H9 (cell line): ENCODE results near the gene GPC6. TPM values are rescaled to one million over a fixed set of nuclear protein-coding genes. Genes with fewer than 3 reads are reported as not detected.

ENCODE experiments used
- DNase-seq: peaks from one replicate; pipeline ENCODE4 v3.0.0-alpha.2; 2017
- H2AFZ ChIP-seq: one replicate; pipeline ENCODE4 v1.6.1; 2013; ENCODE audit warnings: mild to moderate bottlenecking, low read length, control low read depth, moderate library complexity
- H2AK5ac ChIP-seq: 2 replicates; pipeline ENCODE4 v1.6.1; 2013; ENCODE audit warnings: low read length, control low read depth, mixed read lengths; ENCODE audit not compliant: insufficient read length
- H2BK120ac ChIP-seq: one replicate; pipeline ENCODE4 v1.6.1; 2013; ENCODE audit warnings: low read depth, mild to moderate bottlenecking, low read length, control low read depth, inconsistent platforms; ENCODE audit not compliant: poor library complexity, severe bottlenecking
- H2BK12ac ChIP-seq: 2 replicates; pipeline ENCODE4 v1.6.1; 2013; ENCODE audit warnings: low read length, control low read depth, mixed read lengths, low read depth; ENCODE audit not compliant: insufficient read length
- H2BK15ac ChIP-seq: 2 replicates; pipeline ENCODE4 v1.6.1; 2013; ENCODE audit warnings: low read depth, low read length, control low read depth
- H2BK20ac ChIP-seq: one replicate; pipeline ENCODE4 v1.6.1; 2013; ENCODE audit warnings: low read depth, mild to moderate bottlenecking, low read length, control low read depth, inconsistent platforms; ENCODE audit not compliant: poor library complexity, severe bottlenecking
- H2BK5ac ChIP-seq: 2 replicates; pipeline ENCODE4 v1.6.1; 2013; ENCODE audit warnings: low read length, control low read depth, mixed read lengths; ENCODE audit not compliant: insufficient read length
- H3K14ac ChIP-seq: 2 replicates; pipeline ENCODE4 v1.6.1; 2013; ENCODE audit warnings: low read length, control low read depth; ENCODE audit not compliant: insufficient read depth
- H3K18ac ChIP-seq: 2 replicates; pipeline ENCODE4 v1.6.1; 2013; ENCODE audit warnings: low read depth, mild to moderate bottlenecking, mixed read lengths, low read length, control low read depth; ENCODE audit not compliant: insufficient read length
- H3K23ac ChIP-seq: 2 replicates; pipeline ENCODE4 v1.6.1; 2013; ENCODE audit warnings: low read length, control low read depth, mixed read lengths, low read depth; ENCODE audit not compliant: insufficient read length
- H3K23me2 ChIP-seq: 2 replicates; pipeline ENCODE4 v1.6.1; 2013; ENCODE audit warnings: low read depth, mild to moderate bottlenecking, mixed read lengths, low read length, control low read depth; ENCODE audit not compliant: insufficient read length, poor library complexity, severe bottlenecking
- H3K27ac ChIP-seq: 2 replicates; pipeline ENCODE4 v1.5.1; 2013; ENCODE audit warnings: low read length, control low read depth, mixed read lengths, low read depth; ENCODE audit not compliant: insufficient read length
- H3K27me3 ChIP-seq: 2 replicates; pipeline ENCODE4 v1.6.1; 2013; ENCODE audit warnings: low read length, control low read depth, inconsistent platforms; ENCODE audit not compliant: insufficient read depth
- H3K4ac ChIP-seq: 2 replicates; pipeline ENCODE4 v1.6.1; 2013; ENCODE audit warnings: low read depth, mild to moderate bottlenecking, control low read depth, inconsistent platforms, low read length, moderate library complexity
- H3K4me1 ChIP-seq: 2 replicates; pipeline ENCODE4 v1.6.1; 2013; ENCODE audit warnings: low read length, control low read depth, inconsistent platforms; ENCODE audit not compliant: insufficient read depth
- H3K4me2 ChIP-seq: 2 replicates; pipeline ENCODE4 v1.6.1; 2013; ENCODE audit warnings: low read length, control low read depth, mixed read lengths; ENCODE audit not compliant: insufficient read length, insufficient read depth
- H3K56ac ChIP-seq: 2 replicates; pipeline ENCODE4 v1.6.1; 2013; ENCODE audit warnings: low read depth, mild to moderate bottlenecking, mixed read lengths, low read length, control low read depth; ENCODE audit not compliant: insufficient read length
- H3K79me1 ChIP-seq: 2 replicates; pipeline ENCODE4 v1.6.1; 2013; ENCODE audit warnings: low read depth, mild to moderate bottlenecking, moderate library complexity, low read length, control low read depth, inconsistent platforms; ENCODE audit not compliant: insufficient read depth, poor library complexity, severe bottlenecking
- H3K79me2 ChIP-seq: 2 replicates; pipeline ENCODE4 v1.6.1; 2013; ENCODE audit warnings: low read length, control low read depth, inconsistent platforms; ENCODE audit not compliant: insufficient read depth
- H3K9ac ChIP-seq: 2 replicates; pipeline ENCODE4 v1.6.1; 2013; ENCODE audit warnings: low read length, control low read depth, mixed read lengths; ENCODE audit not compliant: insufficient read length; ENCODE audit errors: extremely low read depth
- H3K9me3 ChIP-seq: one replicate; pipeline ENCODE4 v1.6.1; 2013; ENCODE audit warnings: low read depth, low read length, inconsistent platforms; ENCODE audit not compliant: control insufficient read depth
- H3T11ph ChIP-seq: one replicate; pipeline ENCODE4 v1.6.1; 2013; ENCODE audit warnings: mild to moderate bottlenecking, low read length, control low read depth, inconsistent platforms
- H4K20me1 ChIP-seq: one replicate; pipeline ENCODE4 v1.6.1; 2013; ENCODE audit not compliant: control insufficient read depth, insufficient read length, insufficient read depth
- H4K5ac ChIP-seq: 2 replicates; pipeline ENCODE4 v1.6.1; 2013; ENCODE audit warnings: low read depth, mild to moderate bottlenecking, mixed read lengths, low read length, control low read depth; ENCODE audit not compliant: insufficient read length
- H4K8ac ChIP-seq: replicated peaks from 2 replicates; pipeline ENCODE4 v1.6.1; 2013; ENCODE audit warnings: low read length, control low read depth, mixed read lengths, low read depth; ENCODE audit not compliant: insufficient read length
- H4K91ac ChIP-seq: 2 replicates; pipeline ENCODE4 v1.6.1; 2013; ENCODE audit warnings: low read depth, mild to moderate bottlenecking, moderate library complexity, mixed read lengths, low read length, control low read depth; ENCODE audit not compliant: insufficient read length
- H3K27ac Mint-ChIP-seq, 3 experiments: 2 replicates in 2 of 3; 3 replicates in 1 of 3; pipeline ENCODE4 v1.8.0; 2020 to 2021; ENCODE audit warnings: mixed read lengths in 3 of 3, mild to moderate bottlenecking in 1 of 3, moderate library complexity in 1 of 3
- H3K27me3 Mint-ChIP-seq: 2 replicates; pipeline ENCODE4 v1.8.0; 2021; ENCODE audit warnings: low read depth, mild to moderate bottlenecking, moderate library complexity, mixed read lengths
- H3K36me3 Mint-ChIP-seq, 3 experiments: 2 replicates in 2 of 3; 3 replicates in 1 of 3; pipeline ENCODE4 v1.8.0; 2020 to 2021; ENCODE audit warnings: low read depth in 3 of 3, mixed read lengths in 3 of 3; ENCODE audit not compliant: insufficient read depth in 1 of 3
- H3K4me1 Mint-ChIP-seq, 2 experiments: 2 replicates each; pipeline ENCODE4 v1.8.0; 2020; ENCODE audit warnings: mixed read lengths in 2 of 2
- H3K4me3 Mint-ChIP-seq, 2 experiments: 2 replicates in 1 of 2; 3 replicates in 1 of 2; pipeline ENCODE4 v1.8.0; 2020 to 2021; ENCODE audit warnings: mild to moderate bottlenecking in 2 of 2, mixed read lengths in 2 of 2, moderate library complexity in 1 of 2
- H3K9me3 Mint-ChIP-seq, 2 experiments: 2 replicates in 1 of 2; 3 replicates in 1 of 2; pipeline ENCODE4 v1.8.0; 2020; ENCODE audit warnings: mild to moderate bottlenecking in 2 of 2, mixed read lengths in 2 of 2, moderate library complexity in 1 of 2
- total RNA-seq: library from RNA; stranded (reverse); gene quantifications from 2 replicates; pipeline ENCODE4 v1.2.1, GENCODE V29; 2021
- TF ChIP-seq, protein P1 (sequence below): fragments of 200-600 bp; sonication (generic); conservative IDR thresholded peaks from 3 replicates; pipeline ENCODE4 v1.8.0; 2021; ENCODE audit warnings: antibody characterized with exemption, mild to moderate bottlenecking

Gene GPC6
- total RNA-seq, 1 experiment from 2014 or later, result 15.6 TPM

DNA sequence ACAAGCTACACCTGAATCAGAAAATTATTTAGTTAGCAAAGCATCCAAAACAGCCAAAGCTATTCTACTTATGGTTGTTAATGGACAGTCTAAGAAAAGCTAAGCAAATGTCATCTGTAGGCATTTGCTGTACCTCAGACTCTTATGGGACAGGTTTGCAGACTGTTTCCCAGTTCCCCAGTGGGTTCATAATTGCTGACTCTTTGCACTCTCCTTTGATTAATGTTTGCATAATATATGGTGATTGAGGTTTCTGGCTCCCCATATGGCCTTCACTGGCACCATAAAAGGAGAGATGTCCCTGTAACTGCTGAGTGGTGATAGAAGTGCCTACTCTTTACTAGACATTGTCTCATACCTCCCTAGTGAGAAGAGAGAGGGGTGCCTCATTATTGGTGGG lies 142.1 kb downstream of the GPC6 start:
- Histone ChIP-seq H3K23ac (no peak overlapping the region), H2BK20ac (no peak overlapping the region), H4K20me1 (no peaks in the 10 kb centered on the region), H3K56ac (no peak overlapping the region), H2BK15ac (no peak overlapping the region), H3K14ac (no peak overlapping the region), H4K5ac (no peak overlapping the region), H3K9me3 (no peaks in the 10 kb centered on the region), H3K4me2 (no peak overlapping the region), H2AFZ (no peak overlapping the region), H3T11ph (no peak overlapping the region), H3K79me2 (no peaks in the 10 kb centered on the region), H2BK12ac (no peak overlapping the region), H3K27ac (no peak overlapping the region), H4K91ac (no peak overlapping the region), H3K79me1 (no peaks in the 10 kb centered on the region), H3K27me3 (no peaks in the 10 kb centered on the region), H2BK120ac (no peak overlapping the region), H4K8ac (no peak overlapping the region), H3K4ac (no peak overlapping the region), H2AK5ac (no peak overlapping the region), H3K9ac (no peak overlapping the region), H2BK5ac (no peak overlapping the region), H3K23me2 (no peaks in the 10 kb centered on the region), H3K4me1 (peaks cover 3% of the 10 kb centered on the region; the same call in 1 of the 2 replicates), H3K18ac (no peak overlapping the region)
- no peak overlapping the region for H3K27ac Mint-ChIP-seq
- TF ChIP-seq, protein P1, sequence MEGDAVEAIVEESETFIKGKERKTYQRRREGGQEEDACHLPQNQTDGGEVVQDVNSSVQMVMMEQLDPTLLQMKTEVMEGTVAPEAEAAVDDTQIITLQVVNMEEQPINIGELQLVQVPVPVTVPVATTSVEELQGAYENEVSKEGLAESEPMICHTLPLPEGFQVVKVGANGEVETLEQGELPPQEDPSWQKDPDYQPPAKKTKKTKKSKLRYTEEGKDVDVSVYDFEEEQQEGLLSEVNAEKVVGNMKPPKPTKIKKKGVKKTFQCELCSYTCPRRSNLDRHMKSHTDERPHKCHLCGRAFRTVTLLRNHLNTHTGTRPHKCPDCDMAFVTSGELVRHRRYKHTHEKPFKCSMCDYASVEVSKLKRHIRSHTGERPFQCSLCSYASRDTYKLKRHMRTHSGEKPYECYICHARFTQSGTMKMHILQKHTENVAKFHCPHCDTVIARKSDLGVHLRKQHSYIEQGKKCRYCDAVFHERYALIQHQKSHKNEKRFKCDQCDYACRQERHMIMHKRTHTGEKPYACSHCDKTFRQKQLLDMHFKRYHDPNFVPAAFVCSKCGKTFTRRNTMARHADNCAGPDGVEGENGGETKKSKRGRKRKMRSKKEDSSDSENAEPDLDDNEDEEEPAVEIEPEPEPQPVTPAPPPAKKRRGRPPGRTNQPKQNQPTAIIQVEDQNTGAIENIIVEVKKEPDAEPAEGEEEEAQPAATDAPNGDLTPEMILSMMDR, result no peak
- H3K4me3 Mint-ChIP-seq, result no peak overlapping the region
- no peaks in the 10 kb centered on the region for H3K27me3 Mint-ChIP-seq
- no peaks in the 10 kb centered on the region for H3K9me3 Mint-ChIP-seq
- H3K36me3 Mint-ChIP-seq, result no peaks in the 10 kb centered on the region
- H3K4me1 Mint-ChIP-seq, result no peaks in the 10 kb centered on the region
- DNase-seq, result no peak
